IMR-90 (cell line): ENCODE measurements around the gene MYO9B. TPM values are rescaled to one million over a fixed set of nuclear protein-coding genes. Genes with fewer than 3 reads are reported as not detected.

Source experiments
- ATAC-seq: fragments of 200-7000 bp; cut with Tn5 transposase; 2 replicates; pipeline ENCODE4 v1.9.1; 2020; ENCODE audit warnings: low read depth, mild to moderate bottlenecking, moderate library complexity
- BruUV-seq: library from RNA; stranded (reverse); fragments of 400-500 nt; replicated peaks from 2 replicates; lab custom pipeline; 2021; lab: Mats Ljungman, UMichigan
- CTCF ChIA-PET: fragments of 300-600 bp; formaldehyde crosslinking; extraction: SDS; loops from one replicate; lab custom pipeline; 2021; ENCODE audit warnings: antibody characterized with exemption; lab: Yijun Ruan, JAX
- POLR2A ChIA-PET: fragments of 300-600 bp; sonication (Branson Sonifier 250); formaldehyde crosslinking; loops from one replicate; lab custom pipeline; 2022; ENCODE audit warnings: antibody characterized with exemption; ENCODE audit not compliant: unreplicated experiment; lab: Charles Lee
- DNase-seq: peaks from one replicate; pipeline ENCODE4 v3.0.0; 2013
- H2AFZ ChIP-seq: replicated peaks from 2 replicates; pipeline ENCODE3; 2013; ENCODE audit warnings: low read length, mild to moderate bottlenecking; ENCODE audit not compliant: poor library complexity
- H2AK5ac ChIP-seq: 2 replicates; pipeline ENCODE4 v1.6.1; 2013; ENCODE audit warnings: low read depth, low read length, inconsistent platforms
- H2AK9ac ChIP-seq: replicated peaks from 2 replicates; pipeline ENCODE3; 2013; ENCODE audit warnings: mild to moderate bottlenecking, low read depth, low read length, moderate library complexity; ENCODE audit not compliant: poor library complexity
- H2BK120ac ChIP-seq: 2 replicates; pipeline ENCODE4 v1.6.1; 2013; ENCODE audit warnings: low read depth, low read length, inconsistent platforms
- H2BK15ac ChIP-seq: 3 replicates; pipeline ENCODE4 v1.6.1; 2013; ENCODE audit warnings: low read depth, low read length, inconsistent platforms
- H2BK20ac ChIP-seq: 2 replicates; pipeline ENCODE4 v1.6.1; 2013; ENCODE audit warnings: low read depth, mild to moderate bottlenecking, inconsistent platforms, low read length, moderate library complexity
- H2BK5ac ChIP-seq: 2 replicates; pipeline ENCODE4 v1.6.1; 2013; ENCODE audit warnings: mild to moderate bottlenecking, low read depth, low read length, inconsistent platforms; ENCODE audit not compliant: poor library complexity, severe bottlenecking
- H3K14ac ChIP-seq: replicated peaks from 2 replicates; pipeline ENCODE4 v1.6.1; 2013; ENCODE audit warnings: low read depth, low read length, inconsistent platforms
- H3K18ac ChIP-seq: 2 replicates; pipeline ENCODE4 v1.6.1; 2013; ENCODE audit warnings: low read depth, low read length, control low read depth
- H3K23ac ChIP-seq: 2 replicates; pipeline ENCODE4 v1.6.1; 2013; ENCODE audit warnings: low read depth, low read length, inconsistent platforms
- H3K27ac ChIP-seq: 2 replicates; pipeline ENCODE4 v1.5.1; 2013; ENCODE audit warnings: mild to moderate bottlenecking, control low read depth, low read length; ENCODE audit not compliant: insufficient read depth
- H3K27me3 ChIP-seq: 2 replicates; pipeline ENCODE4 v1.6.1; 2013; ENCODE audit warnings: low read length; ENCODE audit not compliant: control insufficient read depth, insufficient read depth
- H3K36me3 ChIP-seq: 2 replicates; pipeline ENCODE4 v1.6.1; 2013; ENCODE audit warnings: low read length, mixed read lengths; ENCODE audit not compliant: control insufficient read depth, insufficient read depth
- H3K4ac ChIP-seq: 2 replicates; pipeline ENCODE4 v1.6.1; 2013; ENCODE audit warnings: low read depth, low read length, inconsistent platforms
- H3K4me1 ChIP-seq: 2 replicates; pipeline ENCODE4 v1.6.1; 2013; ENCODE audit warnings: low read length, mixed read lengths; ENCODE audit not compliant: control insufficient read depth, insufficient read depth
- H3K4me2 ChIP-seq: 2 replicates; pipeline ENCODE4 v1.6.1; 2013; ENCODE audit warnings: low read depth, mild to moderate bottlenecking, control low read depth, low read length, moderate library complexity
- H3K4me3 ChIP-seq: 2 replicates; pipeline ENCODE4 v1.5.1; 2013; ENCODE audit warnings: low read depth, mild to moderate bottlenecking, control low read depth, low read length, moderate library complexity; ENCODE audit not compliant: insufficient read depth
- H3K56ac ChIP-seq: 2 replicates; pipeline ENCODE4 v1.6.1; 2013; ENCODE audit warnings: low read length, inconsistent platforms; ENCODE audit not compliant: insufficient read depth; ENCODE audit errors: extremely low read depth
- H3K79me1 ChIP-seq, 2 experiments: 2 replicates each; pipeline ENCODE4 v1.6.1; 2013; ENCODE audit warnings: low read length in 2 of 2, inconsistent platforms in 1 of 2, low read depth in 1 of 2
- H3K9ac ChIP-seq: 2 replicates; pipeline ENCODE4 v1.6.1; 2013; ENCODE audit warnings: low read depth, low read length, control low read depth
- H3K9me1 ChIP-seq: 2 replicates; pipeline ENCODE4 v1.6.1; 2013; ENCODE audit warnings: low read length, inconsistent platforms; ENCODE audit not compliant: insufficient read depth
- H3K9me3 ChIP-seq: 2 replicates; pipeline ENCODE4 v1.6.1; 2013; ENCODE audit warnings: low read length; ENCODE audit not compliant: control insufficient read depth, insufficient read depth
- H4K20me1 ChIP-seq: 2 replicates; pipeline ENCODE4 v1.6.1; 2013; ENCODE audit warnings: low read length, inconsistent platforms; ENCODE audit not compliant: insufficient read depth
- H4K5ac ChIP-seq: 2 replicates; pipeline ENCODE4 v1.6.1; 2013; ENCODE audit warnings: mild to moderate bottlenecking, low read depth, low read length, control low read depth
- H4K8ac ChIP-seq, 2 experiments: 2 replicates each; pipeline ENCODE4 v1.6.1; 2013; ENCODE audit warnings: low read depth in 2 of 2, low read length in 2 of 2, control low read depth in 1 of 2, inconsistent platforms in 1 of 2
- H4K91ac ChIP-seq: 2 replicates; pipeline ENCODE4 v1.6.1; 2013; ENCODE audit warnings: low read depth, low read length, inconsistent platforms; ENCODE audit not compliant: insufficient read depth
- BHLHE40 ChIP-seq: fragments of 150-350 bp; IDR thresholded peaks from 2 replicates; pipeline ENCODE4 v1.6.1; 2016; ENCODE audit warnings: mild to moderate bottlenecking, low read depth, low read length
- CEBPB ChIP-seq: IDR thresholded peaks from 2 replicates; pipeline ENCODE4 v1.6.1; 2012; ENCODE audit warnings: low read depth, low read length, improper control_type of control experiment
- CHD1 ChIP-seq: IDR thresholded peaks from 2 replicates; pipeline ENCODE4 v1.6.1; 2012; ENCODE audit warnings: low read depth, low read length, improper control_type of control experiment
- CTCF ChIP-seq: conservative IDR thresholded peaks from 2 replicates; pipeline ENCODE4 v1.5.1; 2012; ENCODE audit warnings: mild to moderate bottlenecking, low read depth, low read length, improper control_type of control experiment
- ELK1 ChIP-seq: fragments of 150-350 bp; IDR thresholded peaks from 2 replicates; pipeline ENCODE4 v1.6.1; 2016; ENCODE audit warnings: low read depth, mild to moderate bottlenecking, low read length, moderate library complexity, borderline replicate concordance
- FOS ChIP-seq: fragments of 150-350 bp; IDR thresholded peaks from 2 replicates; pipeline ENCODE4 v1.6.1; 2016; ENCODE audit warnings: low read depth, low read length
- MAFK ChIP-seq: IDR thresholded peaks from 2 replicates; pipeline ENCODE4 v1.6.1; 2012; ENCODE audit warnings: low read depth, low read length, improper control_type of control experiment
- MAZ ChIP-seq: IDR thresholded peaks from 2 replicates; pipeline ENCODE4 v1.6.1; 2012; ENCODE audit warnings: low read depth, mild to moderate bottlenecking, low read length, improper control_type of control experiment, moderate library complexity, borderline replicate concordance
- MXI1 ChIP-seq: IDR thresholded peaks from 2 replicates; pipeline ENCODE4 v1.6.1; 2012; ENCODE audit warnings: low read depth, mild to moderate bottlenecking, low read length, moderate library complexity, borderline replicate concordance
- NFE2L2 ChIP-seq: fragments of 150-350 bp; IDR thresholded peaks from 2 replicates; pipeline ENCODE4 v1.6.1; 2016; ENCODE audit warnings: low read depth, mild to moderate bottlenecking, low read length
- POLR2A ChIP-seq: IDR thresholded peaks from 2 replicates; pipeline ENCODE4 v1.6.1; 2012; ENCODE audit warnings: mild to moderate bottlenecking, low read depth, low read length
- RAD21 ChIP-seq: IDR thresholded peaks from 2 replicates; pipeline ENCODE4 v1.6.1; 2012; ENCODE audit warnings: low read length, improper control_type of control experiment
- RFX5 ChIP-seq: IDR thresholded peaks from 2 replicates; pipeline ENCODE4 v1.8.0; 2012; ENCODE audit warnings: low read depth, mild to moderate bottlenecking, low read length, moderate library complexity
- SMC3 ChIP-seq: fragments of 150-350 bp; IDR thresholded peaks from 2 replicates; pipeline ENCODE4 v1.6.1; 2016; ENCODE audit warnings: low read depth, mild to moderate bottlenecking, antibody characterized with exemption, low read length, moderate library complexity
- USF2 ChIP-seq: fragments of 150-350 bp; IDR thresholded peaks from 2 replicates; pipeline ENCODE4 v1.6.1; 2017; ENCODE audit warnings: mild to moderate bottlenecking, antibody characterized with exemption, low read length, low read depth
- WGBS, 2 experiments: methylation state at CpG; one replicate each; pipeline versions ENCODE4 v1.1.5 to v1.1.7; 2013; ENCODE audit warnings: missing lambda C conversion rate in 2 of 2; ENCODE audit not compliant: insufficient read length in 1 of 2; ENCODE audit errors: extremely low coverage in 2 of 2; 5-methylcytosine and 5-hydroxymethylcytosine counted together
- dilution Hi-C: fragments of 300-500 bp; cut with HindIII; formaldehyde crosslinking; loops from one replicate; pipeline ENCODE4 v1.14.3; 2018; ENCODE audit warnings: low sequenced_read_pairs; ENCODE audit not compliant: unreplicated experiment
- in situ Hi-C: fragments of 300-500 bp; cut with MboI; formaldehyde crosslinking; loops from 3 replicates; pipeline ENCODE4 v1.14.3; 2019; ENCODE audit warnings: low sequenced_read_pairs, inconsistent platforms, mixed read lengths
- intact Hi-C: fragments of 100-400 bp; cut with micrococcal nuclease; formaldehyde crosslinking; loops from 2 replicates; pipeline ENCODE4 v1.10.0; 2022
- polyA plus RNA-seq, 3 experiments: library from polyadenylated mRNA; depleted of rRNA; stranded (reverse); fragments of >200 nt; gene quantifications; 2 replicates each; pipeline ENCODE4 v1.2.3, GENCODE V29; 2012; ENCODE audit warnings: low replicate concordance in 1 of 3
- total RNA-seq: library from RNA; depleted of rRNA; stranded (reverse); fragments of >200 nt; gene quantifications from 2 replicates; pipeline ENCODE4 v1.2.3, GENCODE V29; 2012

MYO9B gene
- total and polyA plus RNA-seq, 2 of the 4 experiments (the other 2 are of a cell fraction), result 61.8 to 77.8 TPM

GRCh38 chr19:17109962-17110598 is 34.5 kb downstream of the MYO9B start:
- no peak overlapping the region for H3K23ac ChIP-seq
- peak overlapping the region; percentile 2 for H2AFZ ChIP-seq
- H4K5ac ChIP-seq, result no peak overlapping the region
- peaks cover 18% of the 10 kb centered on the region for H3K4me1 ChIP-seq
- H2BK5ac ChIP-seq, result peak overlapping the region; percentile 41
- in situ Hi-C loops (no loop called here), dilution Hi-C loops (no loop called here), intact Hi-C loops (loop anchor here (2.0 kb wide), 1 partner anchor 25 kb away; no protein-coding TSS in a partner anchor)
- no peak for ATAC-seq
- no peak overlapping the region for H2BK20ac ChIP-seq
- no peak overlapping the region for H3K4me3 ChIP-seq
- BruUV-seq, result no TSS peak
- H3K27me3 ChIP-seq, result no peaks in the 10 kb centered on the region
- peaks cover 28% of the 10 kb centered on the region for H3K9me1 ChIP-seq
- ChIA-PET POLR2A (no interaction called here), CTCF (no interaction called here)
- 0 out of 4 replicates have a peak overlapping the region, but pooled peaks of 1 of the 2 experiments have one; percentile 15 for H4K8ac ChIP-seq
- H3K14ac ChIP-seq, result no peak overlapping the region
- no peak overlapping the region for H4K91ac ChIP-seq
- no peak overlapping the region for H3K9ac ChIP-seq
- WGBS, 2 experiments, result 88% methylated on average over 6 of the region's 26 CpGs; no CpG with 5 or more reads in 1 of the 2 experiments
- peaks cover 67% of the 10 kb centered on the region for H4K20me1 ChIP-seq
- no peak overlapping the region for H3K4me2 ChIP-seq
- H3K36me3 ChIP-seq, result peaks cover 45% of the 10 kb centered on the region
- H2BK15ac ChIP-seq, result no peak overlapping the region
- H3K27ac ChIP-seq, result peak overlapping the region; percentile 23
- peaks cover 24 to 88% of the 10 kb centered on the region in 2 experiments for H3K79me1 ChIP-seq
- no peaks in the 10 kb centered on the region for H3K9me3 ChIP-seq
- H2AK9ac ChIP-seq, result peak overlapping the region; percentile 34
- H2BK120ac ChIP-seq, result no peak overlapping the region; the same call in 1 of the 2 replicates
- no peak for DNase-seq
- no peak overlapping the region for H3K18ac ChIP-seq
- no peak overlapping the region for H3K56ac ChIP-seq
- no peak for TF ChIP-seq NFE2L2
- TF ChIP-seq USF2, result no peak
- no peak for TF ChIP-seq CTCF
- TF ChIP-seq MAFK, result no peak
- TF ChIP-seq BHLHE40, result no peak
- TF ChIP-seq CEBPB, result no peak
- TF ChIP-seq MXI1, result no peak
- TF ChIP-seq POLR2A, result no peak
- TF ChIP-seq MAZ, result no peak
- TF ChIP-seq RFX5, result no peak
- no peak for TF ChIP-seq RAD21
- TF ChIP-seq CHD1, result no peak
- no peak for TF ChIP-seq FOS
- TF ChIP-seq ELK1, result no peak
- TF ChIP-seq SMC3, result no peak
- H3K4ac ChIP-seq, result peak overlapping the region; percentile 40; the same call in 1 of the 2 replicates
- peak overlapping the region; percentile 14; the same call in 1 of the 2 replicates for H2AK5ac ChIP-seq
